Measurements from ENCODE around the gene RAD51B.
"Not testable (repeated sequence)": the region's sequence is repeated elsewhere in the genome, so short reads cannot be mapped to it uniquely, and the experiment has no call there.

- TF ChIP-seq CTCF (conservative IDR thresholded peaks at IDR 0.05 in 1 of 2, IDR thresholded peaks at IDR 0.05 in 1 of 2; ENCODE audit: low read depth in 1 of 2, low read length in 2 of 2); EZH2 (IDR thresholded peaks at IDR 0.05; ENCODE audit: low read length, missing control alignments): not testable (repeated sequence)
Observed at GRCh38 chr14:68115952-68116351, 296.4 kb downstream of the RAD51B start.
